Measurements from ENCODE around the gene PSIP1. TPM values are rescaled to one million over a fixed set of nuclear protein-coding genes. Genes with fewer than 3 reads are reported as not detected.
A peak's percentile ranks its signal among the peaks of the same experiment; 100 is the strongest.

The PSIP1 gene
- total RNA-seq: 10 to 100 TPM; 29.5 to 75.1 TPM
- 10 to 100 TPM; 14.8 to 30.0 TPM for polyA plus RNA-seq
- long read RNA-seq, donor 1, partial matches to known transcripts: 12 of 22 reads
- long read RNA-seq, donor 1, other reads (novel, unspliced or antisense): 0 of 22 reads
- long read RNA-seq, donor 2, partial matches to known transcripts: 0 of 2 reads
- long read RNA-seq, donor 2, other reads (novel, unspliced or antisense): 0 of 2 reads
- long read RNA-seq, donor 3, partial matches to known transcripts: 0 of 2 reads
- long read RNA-seq, donor 3, other reads (novel, unspliced or antisense): 0 of 2 reads
- long read RNA-seq, donor 4, transcript PSIP1-211 (2 exons, 863 nt): major isoform, 7 of 20 reads
- long read RNA-seq, donor 4, partial matches to known transcripts: 10 of 20 reads
- long read RNA-seq, donor 4, other reads (novel, unspliced or antisense): 0 of 20 reads
- long read RNA-seq, donor 5, transcript PSIP1-203 (16 exons, 3,391 nt): major isoform, 5 of 29 reads
- long read RNA-seq, donor 5, partial matches to known transcripts: 17 of 29 reads
- long read RNA-seq, donor 5, other reads (novel, unspliced or antisense): 0 of 29 reads

GRCh38 chr9:15510789-15511575 lies at the start of gene PSIP1:
Gene PSIP1, minus strand, starts transcription at chr9:15510970. Its CDS starts 782 bp downstream, at chr9:15510188.
- H3K27ac ChIP-seq (ENCODE audit: low read depth in 1 of 2, low read length in 1 of 2): peak within 1 kb of the TSS; percentile 87 to 97
- ATAC-seq (ENCODE audit: insufficient read depth, low FRiP score) (peak; percentile 94), DNase-seq (peak; percentile 92 to 96 (median 95))
- 0% methylated on average over 71 to 72 of the region's 72 CpGs for WGBS, 2 donors
- no peaks in the 10 kb centered on the region for H3K9me3 ChIP-seq (ENCODE audit: control insufficient read depth in 4 of 4, insufficient read depth in 3 of 4, low read length in 3 of 4)
- H3K36me3 ChIP-seq (ENCODE audit: control insufficient read depth in 4 of 4, insufficient read depth in 4 of 4, low read length in 4 of 4): peaks cover 3 to 14% (median 7%) of the 10 kb centered on the region in 4 donors
- no peak for TF ChIP-seq CTCF (IDR thresholded peaks at IDR 0.05; ENCODE audit: control extremely low read depth, extremely low read depth)
- H3K9ac ChIP-seq (ENCODE audit: insufficient read depth in 1 of 2, low read length in 2 of 2): peak within 1 kb of the TSS; percentile 75 to 96
- H3K4me1 ChIP-seq (ENCODE audit: control insufficient read depth in 5 of 5, insufficient read depth in 5 of 5, low read length in 5 of 5): peaks cover 0 to 24% (median 2%) of the 10 kb centered on the region in 5 donors
- H3K4me3 ChIP-seq: peak within 1 kb of the TSS; percentile 88
- H3K27me3 ChIP-seq (ENCODE audit: control insufficient read depth in 3 of 3, insufficient read depth in 3 of 3, low read length in 2 of 3): no peaks in the 10 kb centered on the region

DNA sequence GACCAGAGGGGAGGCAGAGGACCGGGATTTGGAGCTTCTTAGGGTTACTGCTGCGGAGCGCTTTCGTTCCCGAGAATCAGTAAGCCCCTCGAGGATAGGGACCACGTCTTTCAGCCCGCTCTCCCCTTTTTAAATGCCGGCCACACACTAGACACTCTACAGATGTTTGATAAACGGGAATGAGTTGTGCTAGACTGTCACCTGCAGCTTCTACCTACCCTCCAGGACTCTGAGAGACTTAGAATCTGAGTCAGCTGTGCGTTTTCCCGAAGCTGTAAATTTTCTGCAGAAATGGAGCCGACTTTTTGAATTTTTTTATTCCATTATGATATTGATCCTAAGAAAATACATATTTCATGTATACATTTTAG lies 42.7 kb upstream of the PSIP1 start:
- ATAC-seq (ENCODE audit: insufficient read depth, low FRiP score): no peak
- no peaks in the 10 kb centered on the region for H3K9me3 ChIP-seq (ENCODE audit: control insufficient read depth in 4 of 4, insufficient read depth in 3 of 4, low read length in 3 of 4)
- no peaks in the 10 kb centered on the region for H3K27me3 ChIP-seq (ENCODE audit: control insufficient read depth in 3 of 3, insufficient read depth in 3 of 3, low read length in 2 of 3)
- TF ChIP-seq CTCF (IDR thresholded peaks at IDR 0.05; ENCODE audit: control extremely low read depth, extremely low read depth): no peak
- H3K36me3 ChIP-seq (ENCODE audit: control insufficient read depth in 4 of 4, insufficient read depth in 4 of 4, low read length in 4 of 4): no peaks in the 10 kb centered on the region
- H3K4me1 ChIP-seq (ENCODE audit: control insufficient read depth in 5 of 5, insufficient read depth in 5 of 5, low read length in 5 of 5): peaks cover 0 to 10% (median 0%) of the 10 kb centered on the region in 5 donors
- 0 to 1% methylated on average over 13 of the region's 13 CpGs for WGBS, 2 donors
- peak overlapping the region; percentile 90 to 99 for H3K9ac ChIP-seq (ENCODE audit: insufficient read depth in 1 of 2, low read length in 2 of 2)
- H3K4me3 ChIP-seq: peak overlapping the region; percentile 65
- peak overlapping the region in 1 of 2 donors; percentile 51 for H3K27ac ChIP-seq (ENCODE audit: low read depth in 1 of 2, low read length in 1 of 2)
- no peak for DNase-seq

GRCh38 chr9:15552636-15553527 lies 42.1 kb upstream of the PSIP1 start, which contains the start of gene CCDC171:
Gene CCDC171, plus strand, starts transcription at chr9:15553043. Its CDS starts 11,046 bp downstream, at chr9:15564089.
- Histone ChIP-seq H3K4me1 (ENCODE audit: control insufficient read depth in 5 of 5, insufficient read depth in 5 of 5, low read length in 5 of 5) (peaks cover 0 to 10% (median 0%) of the 10 kb centered on the region in 5 donors), H3K9ac (ENCODE audit: insufficient read depth in 1 of 2, low read length in 2 of 2) (peak within 1 kb of the TSS; percentile 93 to 99), H3K27me3 (ENCODE audit: control insufficient read depth in 3 of 3, insufficient read depth in 3 of 3, low read length in 2 of 3) (no peaks in the 10 kb centered on the region), H3K4me3 (peak within 1 kb of the TSS; percentile 65), H3K36me3 (ENCODE audit: control insufficient read depth in 4 of 4, insufficient read depth in 4 of 4, low read length in 4 of 4) (no peaks in the 10 kb centered on the region), H3K27ac (ENCODE audit: low read depth in 1 of 2, low read length in 1 of 2) (peak within 1 kb of the TSS; percentile 51 to 84), H3K9me3 (ENCODE audit: control insufficient read depth in 4 of 4, insufficient read depth in 3 of 4, low read length in 3 of 4) (no peaks in the 10 kb centered on the region)
- ATAC-seq (ENCODE audit: insufficient read depth, low FRiP score) (peak; percentile 96), DNase-seq (peak; percentile 98 to 99 (median 99))
- 0% methylated on average over 65 of the region's 65 CpGs for WGBS, 2 donors
- TF ChIP-seq CTCF (IDR thresholded peaks at IDR 0.05; ENCODE audit: control extremely low read depth, extremely low read depth): no peak
